Inferior parietal cortex (tissue), 1 donor: ENCODE results near the gene DRGX.

ENCODE experiments used
- DNase-seq: peaks from one replicate; pipeline ENCODE4 v3.0.0-alpha.2; 2016; ENCODE audit errors: extremely low spot score

Gene DRGX

GRCh38 chr10:49383853-49384252 lies 12.0 kb downstream of the DRGX start:
- DNase-seq: no peak

GRCh38 chr10:49382826-49383225 lies 13.1 kb downstream of the DRGX start:
- DNase-seq: no peak

GRCh38 chr10:49382226-49382625 lies 13.7 kb downstream of the DRGX start:
- no peak for DNase-seq

- DNase-seq: no peak
Observed at GRCh38 chr10:49381111-49381900, 14.6 kb downstream of the DRGX start.

- DNase-seq: no peak
Observed at GRCh38 chr10:49379596-49380410, 16.1 kb downstream of the DRGX start.

GRCh38 chr10:49377256-49377655 lies 18.6 kb downstream of the DRGX start:
- no peak for DNase-seq

- no peak for DNase-seq
Observed at GRCh38 chr10:49375611-49376010, 20.3 kb downstream of the DRGX start.

- DNase-seq: no peak
Observed at GRCh38 chr10:49374740-49375139, 21.1 kb downstream of the DRGX start.

GRCh38 chr10:49373361-49373760 lies 22.5 kb downstream of the DRGX start:
- DNase-seq: no peak

GRCh38 chr10:49371967-49372366 lies 23.9 kb downstream of the DRGX start:
- DNase-seq: no peak

GRCh38 chr10:49370326-49371100 lies 25.4 kb downstream of the DRGX start:
- DNase-seq: no peak

- no peak for DNase-seq
Observed at GRCh38 chr10:49369216-49370162, 26.4 kb downstream of the DRGX start.

GRCh38 chr10:49368256-49368655 lies 27.6 kb downstream of the DRGX start:
- no peak for DNase-seq

- no peak for DNase-seq
Observed at GRCh38 chr10:49367600-49367999, 28.3 kb downstream of the DRGX start.

GRCh38 chr10:49366460-49366859 lies 29.4 kb downstream of the DRGX start:
- DNase-seq: no peak

- no peak for DNase-seq
Observed at GRCh38 chr10:49365675-49366415, 30.0 kb downstream of the DRGX start.

GRCh38 chr10:49365275-49365674 lies 30.6 kb downstream of the DRGX start:
- DNase-seq: no peak

GRCh38 chr10:49364747-49365146 lies 31.1 kb downstream of the DRGX start:
- DNase-seq: no peak

- DNase-seq: no peak
Observed at GRCh38 chr10:49364051-49364450, 31.8 kb downstream of the DRGX start.

- no peak for DNase-seq
Observed at GRCh38 chr10:49363309-49364031, 32.4 kb downstream of the DRGX start.
